HK-2 (cell line): ENCODE results near the gene SCYGR7.

Experiments used
- DNase-seq: peaks from one replicate; pipeline ENCODE4 v3.0.0-alpha.2; 2018; ENCODE audit not compliant: unreplicated experiment

SCYGR7 gene

DNA sequence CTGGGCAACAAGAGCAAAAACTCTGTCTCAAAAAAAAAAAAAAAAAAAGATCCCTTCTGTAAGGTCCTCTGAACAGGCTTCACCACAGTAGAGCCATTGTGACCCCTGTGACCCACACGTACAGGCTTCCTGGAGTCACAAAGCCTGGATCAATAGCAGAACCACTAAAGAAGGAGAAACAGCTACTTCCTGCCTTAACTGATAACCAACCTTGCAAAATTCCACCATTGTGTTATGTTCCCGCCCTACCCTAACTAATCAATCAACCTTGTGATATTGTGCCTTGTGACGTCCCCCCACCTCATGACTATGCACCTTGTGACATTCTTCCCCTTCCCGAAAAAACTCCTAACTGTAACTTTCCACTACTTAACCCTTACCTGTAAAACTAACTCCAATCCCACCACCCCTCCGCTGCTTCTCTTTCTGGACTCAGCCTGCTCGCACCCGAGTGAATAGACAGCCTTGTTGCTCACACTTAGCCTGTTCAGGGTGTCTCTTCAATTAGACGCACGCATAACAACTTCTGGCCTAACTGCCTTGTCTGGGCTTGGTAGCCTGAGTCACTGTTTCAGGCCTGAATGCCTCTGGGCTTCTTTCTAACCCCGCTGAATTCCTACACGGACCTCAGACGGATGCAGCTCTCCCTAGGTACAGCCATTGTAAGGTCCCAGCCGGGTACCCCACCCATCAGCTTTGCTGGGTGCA, 31.4 kb downstream of the SCYGR7 start:
- peak; percentile 83 for DNase-seq

DNA sequence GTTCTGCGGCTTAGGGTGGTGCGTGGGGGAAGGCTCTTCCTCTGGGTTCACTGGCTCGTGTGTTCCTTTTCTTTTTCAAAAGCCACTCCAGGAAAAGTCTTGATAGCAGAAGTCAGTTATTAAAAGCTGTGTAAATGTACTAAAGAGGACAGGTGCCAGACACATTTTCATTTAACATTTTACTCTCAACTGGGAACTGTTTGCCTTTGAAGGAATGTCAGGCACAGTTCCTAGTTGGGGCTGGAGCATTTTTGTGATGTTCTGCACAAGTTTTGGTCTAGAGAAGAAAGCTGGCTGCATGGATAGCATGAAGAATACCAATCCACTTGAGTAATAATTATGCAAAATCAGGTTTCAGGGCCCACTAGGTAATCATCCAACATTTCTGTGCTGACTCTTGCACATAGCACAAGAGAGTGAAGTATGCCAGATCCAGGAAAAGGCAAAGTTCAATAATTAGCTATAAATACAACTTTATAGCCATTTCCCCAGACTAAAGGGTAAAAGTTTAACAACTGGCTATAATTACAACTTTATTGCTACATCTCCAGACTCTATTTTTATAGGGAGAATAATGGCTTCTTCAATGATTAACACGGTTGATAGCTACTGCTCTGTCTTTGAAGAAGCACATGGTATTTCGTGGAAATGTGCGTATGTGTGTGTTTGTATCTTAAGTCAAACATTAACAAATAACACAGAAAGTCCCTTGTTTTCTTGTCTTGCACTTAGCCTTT, 33.8 kb downstream of the SCYGR7 start:
- peak; percentile 17 for DNase-seq

DNA sequence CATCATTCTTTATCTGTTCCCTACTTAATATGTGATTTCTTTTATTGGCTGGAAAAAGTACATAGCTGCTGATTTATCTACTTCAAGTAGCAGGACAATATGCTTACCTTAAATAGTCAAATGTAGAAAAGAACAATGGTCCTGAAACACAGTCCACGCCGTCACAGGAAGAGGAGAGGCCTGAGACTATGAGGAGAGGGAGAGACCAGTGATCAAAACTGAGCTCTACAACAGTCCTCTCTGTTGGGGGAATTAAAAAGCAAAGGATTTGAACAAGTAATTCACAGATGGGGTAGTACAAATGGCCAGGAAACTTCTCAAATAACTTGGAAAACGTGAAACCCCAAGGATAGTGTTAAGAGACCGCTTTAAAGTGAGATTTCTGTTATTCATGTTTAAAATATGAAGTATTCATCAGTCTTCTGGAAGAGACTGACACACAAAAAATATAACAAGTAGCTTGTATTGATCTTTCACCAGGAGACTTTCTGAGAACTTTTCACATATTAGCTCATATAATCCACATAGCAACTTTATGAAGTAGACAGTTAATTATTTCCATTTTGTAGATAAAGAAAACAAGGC, 37.7 kb downstream of the SCYGR7 start:
- DNase-seq: no peak

DNA sequence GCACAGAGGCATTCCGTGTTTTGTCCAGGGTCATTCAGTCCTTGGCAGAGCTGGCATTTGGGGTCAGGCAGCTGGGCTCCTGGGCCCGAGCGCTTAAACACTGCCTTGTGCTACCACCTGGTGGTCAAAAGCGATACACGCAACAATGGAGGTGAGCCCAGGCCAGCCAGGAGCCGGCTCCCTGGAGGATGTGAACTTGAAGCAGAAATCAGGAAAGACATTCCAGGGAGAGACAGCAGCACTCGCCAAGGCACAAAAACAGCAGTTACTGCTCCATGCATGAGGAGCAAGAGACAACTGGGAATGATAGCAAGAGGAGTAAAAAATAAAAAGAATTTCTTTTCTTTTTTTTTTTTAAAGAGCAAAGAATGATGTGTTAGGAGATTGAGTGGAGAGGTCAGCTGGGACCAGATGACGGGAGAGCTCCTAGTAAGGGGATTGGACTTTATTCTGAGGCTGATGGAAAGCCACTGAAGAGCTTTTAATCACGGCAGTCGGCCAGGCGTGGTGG, 38.3 kb downstream of the SCYGR7 start:
- DNase-seq: peak; percentile 83

DNA sequence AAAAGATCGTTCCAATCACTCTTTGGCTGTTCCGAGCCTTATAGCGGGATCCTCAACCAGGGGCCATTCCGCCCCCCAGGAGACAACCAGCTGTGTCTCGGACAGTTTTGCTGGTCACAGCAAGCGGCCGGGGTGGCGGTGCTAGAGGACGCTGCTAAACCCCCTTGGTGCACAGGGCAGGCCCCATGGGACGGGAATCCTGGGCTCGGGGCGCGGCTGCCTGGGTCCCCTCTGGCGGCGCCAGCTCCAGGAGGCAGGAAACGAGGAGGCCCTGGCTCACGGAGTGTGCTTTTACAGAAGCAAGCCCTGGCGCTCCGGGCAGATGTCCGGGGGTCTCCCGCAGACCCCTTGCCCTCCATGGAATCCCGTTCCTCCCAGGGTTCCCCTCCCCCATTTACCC, 39.7 kb downstream of the SCYGR7 start:
- no peak for DNase-seq

DNA sequence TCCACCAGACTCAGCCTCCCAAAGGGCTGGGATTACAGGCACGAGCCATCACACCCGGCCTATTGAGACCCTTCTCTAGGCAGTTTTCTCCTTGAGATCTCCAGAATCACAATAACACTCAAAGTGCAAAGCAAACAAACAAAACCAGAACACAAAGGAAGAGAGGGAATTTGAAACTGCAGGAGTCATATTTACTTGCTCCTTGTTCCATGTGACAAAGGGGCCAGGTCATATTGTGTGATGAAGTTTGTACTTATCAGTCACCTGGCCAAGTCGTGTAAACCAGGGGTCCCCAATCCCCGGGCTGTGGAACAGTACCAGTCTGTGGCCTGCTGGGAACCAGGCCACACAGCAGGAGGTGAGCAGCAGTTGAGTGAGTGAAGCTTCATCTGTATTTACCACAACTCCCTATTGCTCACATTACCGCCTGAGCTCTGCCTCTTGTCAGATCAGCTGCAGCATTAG, 44.1 kb downstream of the SCYGR7 start:
- no peak for DNase-seq

DNA sequence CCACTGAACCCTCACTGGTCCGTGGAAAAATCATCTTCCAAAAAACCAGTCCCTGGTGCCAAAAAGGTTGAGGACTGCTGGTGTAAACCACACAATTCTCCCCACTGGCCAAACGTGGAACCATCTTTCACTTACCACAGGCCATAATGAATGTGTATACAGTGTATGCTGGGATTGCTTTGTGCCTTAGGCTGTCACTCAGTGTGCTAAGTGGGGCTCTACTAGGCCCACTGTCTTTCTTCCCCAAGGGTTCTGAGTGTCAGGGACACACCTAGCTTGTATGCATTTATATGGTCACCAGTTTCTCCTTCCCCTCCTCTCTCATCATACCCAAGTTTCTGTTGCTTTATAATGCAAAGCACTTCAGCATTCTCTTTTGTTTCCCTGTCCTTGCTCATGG, 44.8 kb downstream of the SCYGR7 start:
- no peak for DNase-seq

DNA sequence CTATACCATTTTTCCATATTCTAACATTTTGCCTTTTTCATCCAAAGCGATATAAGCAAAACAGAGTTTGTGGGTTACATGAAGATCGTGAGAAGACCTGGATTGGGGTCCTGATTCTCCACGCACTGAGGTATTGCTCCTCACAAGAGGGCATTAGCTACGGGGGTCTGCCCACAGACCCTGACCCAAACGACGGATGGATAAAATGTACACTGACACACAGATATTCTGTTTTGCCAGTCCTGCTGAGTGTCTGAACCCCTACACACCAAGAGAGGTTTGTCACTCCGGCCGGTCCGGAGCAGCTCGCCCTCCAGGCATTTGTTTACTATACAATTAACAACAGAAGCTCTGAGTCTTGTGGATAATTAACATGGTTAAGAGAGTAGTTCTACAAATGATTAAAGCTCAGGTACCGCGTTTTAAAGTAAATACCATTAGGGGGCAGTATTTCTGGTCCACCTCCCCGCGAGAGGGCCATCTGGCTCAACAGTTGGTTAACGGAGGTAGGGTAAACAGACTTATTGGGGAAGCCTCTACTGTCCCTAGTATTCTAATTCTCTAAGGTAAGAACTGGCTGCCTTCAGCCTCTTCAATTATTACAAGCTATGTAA, 46.0 kb downstream of the SCYGR7 start:
- no peak for DNase-seq

DNA sequence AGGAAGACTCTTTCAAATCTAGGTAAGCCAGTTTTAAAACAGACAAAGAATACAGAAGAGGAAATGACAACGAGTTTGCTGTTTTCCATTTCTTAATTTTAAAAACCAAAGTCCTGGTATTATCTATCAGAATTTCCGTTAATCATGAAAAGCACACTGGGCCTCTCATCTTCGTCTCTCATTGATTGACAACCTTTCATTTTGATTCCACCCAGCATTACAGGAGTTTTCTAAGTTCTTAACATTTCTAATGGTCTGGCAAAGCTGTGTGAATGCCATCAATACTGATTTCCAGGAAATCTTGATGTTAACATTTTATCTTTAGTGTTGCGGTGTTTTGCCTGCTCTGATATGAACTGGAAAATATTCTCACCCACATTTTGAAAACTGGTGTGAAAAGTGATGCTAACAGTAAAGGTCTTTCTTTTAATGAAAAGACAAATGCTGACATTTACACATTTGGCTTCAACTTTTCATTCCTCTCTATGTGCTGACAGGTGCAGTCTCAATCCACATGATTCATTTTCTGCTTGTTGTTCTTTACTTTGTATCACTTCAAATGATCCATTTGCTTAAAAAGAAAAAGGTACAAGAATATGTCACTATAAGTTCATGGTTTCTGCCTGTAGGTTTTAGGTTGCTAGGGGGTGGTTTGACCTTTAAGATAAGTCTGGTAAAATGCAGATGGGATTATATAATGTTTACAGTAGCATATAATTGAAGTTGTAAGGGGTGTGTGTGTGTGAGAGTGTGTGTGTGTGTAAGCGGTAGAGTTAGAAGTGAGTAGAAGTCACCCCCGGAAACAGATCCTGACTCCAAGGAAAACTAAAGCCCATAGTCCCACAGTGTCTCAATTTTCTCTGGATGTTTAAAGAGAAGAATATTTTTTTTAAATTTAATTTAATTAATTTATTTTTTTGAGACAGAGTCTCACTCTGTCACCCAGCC, 47.0 kb downstream of the SCYGR7 start:
- no peak for DNase-seq
